ENCODE measurements around the gene TMCC1.
"Not testable (repeated sequence)": the region's sequence is repeated elsewhere in the genome, so short reads cannot be mapped to it uniquely, and the experiment has no call there.

Gene TMCC1

GRCh38 chr3:129769616-129770015 lies 123.9 kb downstream of the TMCC1 start:
- no peak for DNase-seq

GRCh38 chr3:129768728-129769127 lies 124.8 kb downstream of the TMCC1 start:
- no peak for DNase-seq

GRCh38 chr3:129766135-129766534 lies 127.4 kb downstream of the TMCC1 start:
- no peak for DNase-seq

GRCh38 chr3:129764090-129764489 lies 129.4 kb downstream of the TMCC1 start:
- DNase-seq, result no peak

GRCh38 chr3:129758785-129759320 lies 134.7 kb downstream of the TMCC1 start:
- no peak for DNase-seq

GRCh38 chr3:129758306-129758705 lies 135.2 kb downstream of the TMCC1 start:
- DNase-seq, result no peak

GRCh38 chr3:129756871-129757270 lies 136.6 kb downstream of the TMCC1 start:
- no peak for DNase-seq

GRCh38 chr3:129751105-129751504 lies 142.4 kb downstream of the TMCC1 start:
- not testable (repeated sequence) for DNase-seq

GRCh38 chr3:129749692-129750091 lies 143.8 kb downstream of the TMCC1 start:
- no peak for DNase-seq

- no peak for DNase-seq
These were observed 145.5 kb downstream of the TMCC1 start for GRCh38 chr3:129747992-129748391.

- no peak for DNase-seq
These were observed 146.4 kb downstream of the TMCC1 start for GRCh38 chr3:129747136-129747535.

- DNase-seq, result no peak
These were observed 146.9 kb downstream of the TMCC1 start for GRCh38 chr3:129746629-129747028.

GRCh38 chr3:129745253-129745652 lies 148.3 kb downstream of the TMCC1 start:
- no peak for DNase-seq

- DNase-seq, result no peak
These were observed 151.7 kb downstream of the TMCC1 start for GRCh38 chr3:129741794-129742193.

GRCh38 chr3:129740090-129740489 lies 153.4 kb downstream of the TMCC1 start:
- DNase-seq, result no peak

GRCh38 chr3:129739634-129740033 lies 153.9 kb downstream of the TMCC1 start:
- no peak for DNase-seq

GRCh38 chr3:129738172-129738571 lies 155.3 kb downstream of the TMCC1 start:
- DNase-seq, result no peak

GRCh38 chr3:129736070-129736469 lies 157.4 kb downstream of the TMCC1 start:
- no peak for DNase-seq

GRCh38 chr3:129735638-129736037 lies 157.9 kb downstream of the TMCC1 start:
- DNase-seq, result peak in 1 of 14 donors; percentile 17

GRCh38 chr3:129734449-129734848 lies 159.1 kb downstream of the TMCC1 start:
- DNase-seq, result no peak

GRCh38 chr3:129732200-129732876 lies 161.2 kb downstream of the TMCC1 start:
- DNase-seq, result no peak

- no peak for DNase-seq
These were observed 165.8 kb downstream of the TMCC1 start for GRCh38 chr3:129727707-129728106.

GRCh38 chr3:129723558-129724324 lies 169.8 kb downstream of the TMCC1 start:
- peak in 1 of 14 donors; percentile 13 for DNase-seq

GRCh38 chr3:129722527-129722926 lies 171.0 kb downstream of the TMCC1 start:
- no peak for DNase-seq
